SK-N-SH treated with all-trans-retinoic acid at 6 μM for 48 hours (cell line): ENCODE measurements around the gene CHCHD4.

Experiments used
- ATAC-seq: fragments of 200-7000 bp; cut with Tn5 transposase; 3 replicates; pipeline ENCODE4 v1.9.1; 2020; ENCODE audit warnings: mild to moderate bottlenecking, moderate library complexity
- ARNTL ChIP-seq: fragments of 450-650 bp; formaldehyde crosslinking; IDR thresholded peaks from 2 replicates; pipeline ENCODE4 v1.5.0; 2020; ENCODE audit warnings: low read depth, mild to moderate bottlenecking, moderate library complexity, borderline replicate concordance
- BACH2 ChIP-seq: fragments of 250-450 bp; sonication (Bioruptor Pico); IDR thresholded peaks from 2 replicates; pipeline ENCODE4 v1.9.0; 2021; ENCODE audit warnings: mild to moderate bottlenecking, borderline replicate concordance
- CREB5 ChIP-seq: fragments of 250-450 bp; sonication (Bioruptor Pico); IDR thresholded peaks from 2 replicates; pipeline ENCODE4 v1.5.1; 2020; ENCODE audit warnings: low read depth, mild to moderate bottlenecking, moderate library complexity
- CSRNP3 ChIP-seq: fragments of 250-450 bp; sonication (Bioruptor Pico); IDR thresholded peaks from 2 replicates; pipeline ENCODE4 v1.5.1; 2021; ENCODE audit warnings: mild to moderate bottlenecking, moderate library complexity
- GLIS3 ChIP-seq: fragments of 250-450 bp; sonication (Bioruptor Pico); IDR thresholded peaks from 2 replicates; pipeline ENCODE4 v1.5.0; 2020; ENCODE audit warnings: mild to moderate bottlenecking, moderate library complexity
- ISL1 ChIP-seq: fragments of 250-450 bp; sonication (Bioruptor Pico); IDR thresholded peaks from 2 replicates; pipeline ENCODE4 v2.1.2; 2022; ENCODE audit warnings: mild to moderate bottlenecking, moderate library complexity
- OSR1 ChIP-seq: fragments of 250-450 bp; sonication (Bioruptor Pico); IDR thresholded peaks from 2 replicates; pipeline ENCODE4 v1.8.0; 2022; ENCODE audit warnings: moderate library complexity, mild to moderate bottlenecking, inconsistent platforms
- PATZ1 ChIP-seq: fragments of 250-450 bp; sonication (Bioruptor Pico); IDR thresholded peaks from 2 replicates; pipeline ENCODE4 v1.8.0; 2020; ENCODE audit warnings: mild to moderate bottlenecking, moderate library complexity, borderline replicate concordance
- PPARA ChIP-seq: fragments of 250-450 bp; sonication (Bioruptor Pico); IDR thresholded peaks from 2 replicates; pipeline ENCODE4 v1.5.0; 2020; ENCODE audit warnings: mild to moderate bottlenecking, borderline replicate concordance
- SNAI2 ChIP-seq: fragments of 250-450 bp; sonication (Bioruptor Pico); IDR thresholded peaks from 2 replicates; pipeline ENCODE4 v1.5.0; 2020; ENCODE audit warnings: mild to moderate bottlenecking, moderate library complexity
- TCF4 ChIP-seq: fragments of 250-450 bp; sonication (Bioruptor Pico); IDR thresholded peaks from 2 replicates; pipeline ENCODE4 v1.8.0; 2021; ENCODE audit warnings: mild to moderate bottlenecking, moderate library complexity, borderline replicate concordance
- TOX ChIP-seq: fragments of 250-450 bp; sonication (Bioruptor Pico); IDR thresholded peaks from 2 replicates; pipeline ENCODE4 v1.8.0; 2021; ENCODE audit warnings: mild to moderate bottlenecking, moderate library complexity, borderline replicate concordance
- ZC3H10 ChIP-seq: fragments of 250-450 bp; sonication (Bioruptor Pico); IDR thresholded peaks from 2 replicates; pipeline ENCODE4 v1.5.1; 2021; ENCODE audit warnings: mild to moderate bottlenecking, moderate library complexity
- ZFP30 ChIP-seq: fragments of 450-650 bp; formaldehyde crosslinking; IDR thresholded peaks from 2 replicates; pipeline ENCODE4 v1.5.0; 2022; ENCODE audit warnings: mild to moderate bottlenecking, moderate library complexity
- ZNF70 ChIP-seq: fragments of 450-650 bp; formaldehyde crosslinking; IDR thresholded peaks from 2 replicates; pipeline ENCODE4 v1.5.0; 2020; ENCODE audit warnings: mild to moderate bottlenecking, moderate library complexity
- ZNF8 ChIP-seq: fragments of 450-650 bp; formaldehyde crosslinking; IDR thresholded peaks from 2 replicates; pipeline ENCODE4 v1.5.0; 2020; ENCODE audit warnings: mild to moderate bottlenecking, moderate library complexity
- TF ChIP-seq, protein P1 (sequence below): fragments of 250-450 bp; sonication (Bioruptor Pico); IDR thresholded peaks from 2 replicates; pipeline ENCODE4 v1.5.0; 2020; ENCODE audit warnings: mild to moderate bottlenecking, moderate library complexity
- TF ChIP-seq, protein P2 (sequence below): fragments of 250-450 bp; sonication (Bioruptor Pico); IDR thresholded peaks from 2 replicates; pipeline ENCODE4 v1.8.0; 2021; ENCODE audit warnings: low read depth, mild to moderate bottlenecking, moderate library complexity, borderline replicate concordance

CHCHD4 gene

DNA sequence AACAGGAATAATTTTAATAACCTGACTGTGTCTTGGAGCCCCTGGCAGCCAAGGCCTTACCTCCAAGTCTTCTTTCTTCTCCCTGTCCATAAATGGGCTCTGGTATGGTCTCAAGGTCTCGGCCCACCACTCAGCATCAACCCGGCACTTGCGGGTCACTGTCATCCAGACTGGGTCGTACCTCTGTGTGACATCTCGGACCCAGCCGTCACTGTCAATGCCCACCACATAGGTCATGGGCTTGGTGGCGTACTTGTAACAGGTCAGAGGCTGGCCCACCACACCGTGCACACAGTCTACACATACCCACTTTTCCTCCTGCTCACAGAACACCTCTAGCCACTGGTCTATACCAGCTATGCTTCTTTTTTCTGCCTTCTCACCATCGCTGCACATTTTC is 33.3 kb upstream of the CHCHD4 start (continued):
- TF ChIP-seq, protein P1, sequence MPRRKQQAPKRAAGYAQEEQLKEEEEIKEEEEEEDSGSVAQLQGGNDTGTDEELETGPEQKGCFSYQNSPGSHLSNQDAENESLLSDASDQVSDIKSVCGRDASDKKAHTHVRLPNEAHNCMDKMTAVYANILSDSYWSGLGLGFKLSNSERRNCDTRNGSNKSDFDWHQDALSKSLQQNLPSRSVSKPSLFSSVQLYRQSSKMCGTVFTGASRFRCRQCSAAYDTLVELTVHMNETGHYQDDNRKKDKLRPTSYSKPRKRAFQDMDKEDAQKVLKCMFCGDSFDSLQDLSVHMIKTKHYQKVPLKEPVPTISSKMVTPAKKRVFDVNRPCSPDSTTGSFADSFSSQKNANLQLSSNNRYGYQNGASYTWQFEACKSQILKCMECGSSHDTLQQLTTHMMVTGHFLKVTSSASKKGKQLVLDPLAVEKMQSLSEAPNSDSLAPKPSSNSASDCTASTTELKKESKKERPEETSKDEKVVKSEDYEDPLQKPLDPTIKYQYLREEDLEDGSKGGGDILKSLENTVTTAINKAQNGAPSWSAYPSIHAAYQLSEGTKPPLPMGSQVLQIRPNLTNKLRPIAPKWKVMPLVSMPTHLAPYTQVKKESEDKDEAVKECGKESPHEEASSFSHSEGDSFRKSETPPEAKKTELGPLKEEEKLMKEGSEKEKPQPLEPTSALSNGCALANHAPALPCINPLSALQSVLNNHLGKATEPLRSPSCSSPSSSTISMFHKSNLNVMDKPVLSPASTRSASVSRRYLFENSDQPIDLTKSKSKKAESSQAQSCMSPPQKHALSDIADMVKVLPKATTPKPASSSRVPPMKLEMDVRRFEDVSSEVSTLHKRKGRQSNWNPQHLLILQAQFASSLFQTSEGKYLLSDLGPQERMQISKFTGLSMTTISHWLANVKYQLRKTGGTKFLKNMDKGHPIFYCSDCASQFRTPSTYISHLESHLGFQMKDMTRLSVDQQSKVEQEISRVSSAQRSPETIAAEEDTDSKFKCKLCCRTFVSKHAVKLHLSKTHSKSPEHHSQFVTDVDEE (CRISPR knock-in tag) = no peak
- TF ChIP-seq TOX (CRISPR knock-in tag) (no peak), CSRNP3 (CRISPR knock-in tag) (no peak), BACH2 (no peak), SNAI2 (CRISPR knock-in tag) (no peak), TCF4 (CRISPR knock-in tag) (no peak), ARNTL (no peak)

- no peak for ATAC-seq
- TF ChIP-seq ISL1 = no peak
- TF ChIP-seq, protein P2, sequence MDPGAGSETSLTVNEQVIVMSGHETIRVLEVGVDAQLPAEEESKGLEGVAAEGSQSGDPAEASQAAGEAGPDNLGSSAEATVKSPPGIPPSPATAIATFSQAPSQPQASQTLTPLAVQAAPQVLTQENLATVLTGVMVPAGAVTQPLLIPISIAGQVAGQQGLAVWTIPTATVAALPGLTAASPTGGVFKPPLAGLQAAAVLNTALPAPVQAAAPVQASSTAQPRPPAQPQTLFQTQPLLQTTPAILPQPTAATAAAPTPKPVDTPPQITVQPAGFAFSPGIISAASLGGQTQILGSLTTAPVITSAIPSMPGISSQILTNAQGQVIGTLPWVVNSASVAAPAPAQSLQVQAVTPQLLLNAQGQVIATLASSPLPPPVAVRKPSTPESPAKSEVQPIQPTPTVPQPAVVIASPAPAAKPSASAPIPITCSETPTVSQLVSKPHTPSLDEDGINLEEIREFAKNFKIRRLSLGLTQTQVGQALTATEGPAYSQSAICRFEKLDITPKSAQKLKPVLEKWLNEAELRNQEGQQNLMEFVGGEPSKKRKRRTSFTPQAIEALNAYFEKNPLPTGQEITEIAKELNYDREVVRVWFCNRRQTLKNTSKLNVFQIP (CRISPR knock-in tag) = no peak
- no peak for TF ChIP-seq ZNF8 (CRISPR knock-in tag)
- TF ChIP-seq TOX (CRISPR knock-in tag) = no peak
- no peak for TF ChIP-seq SNAI2 (CRISPR knock-in tag)
- TF ChIP-seq ZNF70 (CRISPR knock-in tag) = no peak
- no peak for TF ChIP-seq BACH2
- no peak for TF ChIP-seq OSR1 (CRISPR knock-in tag)
- no peak for TF ChIP-seq CSRNP3 (CRISPR knock-in tag)
- TF ChIP-seq CREB5 (CRISPR knock-in tag) = no peak
Observed at GRCh38 chr3:14156843-14157561, 32.3 kb upstream of the CHCHD4 start.

GRCh38 chr3:14156201-14156600 is 31.5 kb upstream of the CHCHD4 start:
- no peak for ATAC-seq
- TF ChIP-seq ZFP30 (CRISPR knock-in tag) = no peak
- no peak for TF ChIP-seq CREB5 (CRISPR knock-in tag)
- no peak for TF ChIP-seq PATZ1 (CRISPR knock-in tag)
- no peak for TF ChIP-seq PPARA (CRISPR knock-in tag)
- TF ChIP-seq SNAI2 (CRISPR knock-in tag) = no peak
- no peak for TF ChIP-seq ZC3H10
- no peak for TF ChIP-seq BACH2
- no peak for TF ChIP-seq GLIS3
